Measurements from ENCODE around the gene MCUR1.

The MCUR1 gene

DNA sequence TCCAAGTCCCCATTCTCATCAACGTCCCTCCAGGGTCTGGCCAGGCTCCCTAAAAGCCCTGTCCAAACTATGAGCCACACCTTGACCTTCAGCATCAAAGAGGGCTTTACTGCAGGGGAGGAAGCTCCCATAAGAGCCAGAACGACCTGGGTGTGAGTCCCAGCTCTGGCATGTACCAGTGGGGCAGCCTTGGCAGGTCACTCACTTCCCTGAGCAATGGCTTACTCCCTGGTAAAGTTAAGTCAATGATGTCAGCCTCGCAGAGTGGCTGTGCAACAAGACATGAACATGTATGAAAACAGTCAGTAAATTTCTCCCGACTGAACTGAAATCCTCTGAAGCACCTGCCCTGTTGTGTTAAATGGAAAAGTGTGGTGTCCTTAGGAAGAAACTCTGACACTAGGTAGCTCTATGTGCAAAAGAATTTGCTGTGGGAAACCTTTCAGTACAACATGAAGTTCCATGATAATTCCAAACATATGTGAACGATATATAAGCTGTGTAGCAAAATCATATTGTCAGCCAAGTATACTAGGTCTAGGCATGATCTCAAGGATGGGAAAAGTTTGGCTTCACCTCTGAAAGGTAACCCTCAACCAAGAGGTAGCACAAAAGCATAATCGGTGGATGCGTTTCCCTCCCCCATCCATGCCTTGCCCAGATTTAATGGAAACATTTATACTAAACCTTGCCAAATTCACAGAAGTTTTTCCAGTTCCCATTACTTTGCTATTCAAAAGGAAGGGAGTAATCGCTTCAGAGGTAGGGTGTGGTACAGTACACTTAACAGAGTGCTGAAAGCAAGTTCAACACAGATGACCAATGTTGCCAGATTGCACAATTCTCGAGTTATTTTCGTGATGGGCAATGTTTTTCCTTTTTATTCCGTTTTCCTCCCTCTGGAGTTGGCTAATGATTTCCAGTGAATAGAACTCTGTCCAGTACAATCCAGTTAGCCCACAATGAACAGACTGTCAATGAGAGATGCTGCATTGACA, 53.8 kb downstream of the MCUR1 start:
- Histone ChIP-seq H3K36me3 (ENCODE audit: insufficient read depth, low read length) (no peaks in the 10 kb centered on the region), H3K4me2 (ENCODE audit: low read length) (no peak overlapping the region), H3K9ac (ENCODE audit: low read depth, low read length) (no peak overlapping the region), H3K4me3 (ENCODE audit: low read length) (no peak overlapping the region), H3K27me3 (ENCODE audit: control insufficient read depth, insufficient read depth, low read length) (no peaks in the 10 kb centered on the region), H3K9me3 (replicated peaks; ENCODE audit: low read length) (no peaks in the 10 kb centered on the region), H3K4me1 (ENCODE audit: control insufficient read depth, insufficient read depth, low read length) (peaks cover 20% of the 10 kb centered on the region)

DNA sequence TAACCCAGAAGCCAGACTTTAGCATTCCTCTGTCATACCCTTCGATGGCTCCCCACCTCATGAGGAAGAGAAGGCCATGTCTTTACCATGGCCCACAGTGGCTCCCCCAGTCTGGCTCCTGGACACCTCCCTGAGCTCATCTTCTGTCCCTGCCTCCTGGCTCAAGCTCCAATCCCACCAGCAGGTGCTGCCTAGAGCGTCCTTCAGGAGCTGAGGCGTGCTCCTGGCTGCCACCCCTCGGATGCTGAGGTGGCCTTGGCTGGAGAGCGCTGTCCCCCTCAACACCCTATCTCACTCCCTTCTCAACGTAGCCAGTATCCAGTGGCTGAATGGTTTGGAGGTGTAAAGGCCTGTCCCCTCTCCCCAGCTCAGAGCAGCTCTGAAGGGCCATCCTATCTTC, 55.3 kb downstream of the MCUR1 start:
- H3K27me3 ChIP-seq (ENCODE audit: control insufficient read depth, insufficient read depth, low read length) = no peaks in the 10 kb centered on the region
- no peaks in the 10 kb centered on the region for H3K9me3 ChIP-seq (replicated peaks; ENCODE audit: low read length)
- no peaks in the 10 kb centered on the region for H3K36me3 ChIP-seq (ENCODE audit: insufficient read depth, low read length)
- H3K9ac ChIP-seq (ENCODE audit: low read depth, low read length) = no peak overlapping the region
- no peak overlapping the region for H3K4me2 ChIP-seq (ENCODE audit: low read length)
- peaks cover 19% of the 10 kb centered on the region for H3K4me1 ChIP-seq (ENCODE audit: control insufficient read depth, insufficient read depth, low read length)
- H3K4me3 ChIP-seq (ENCODE audit: low read length) = no peak overlapping the region

DNA sequence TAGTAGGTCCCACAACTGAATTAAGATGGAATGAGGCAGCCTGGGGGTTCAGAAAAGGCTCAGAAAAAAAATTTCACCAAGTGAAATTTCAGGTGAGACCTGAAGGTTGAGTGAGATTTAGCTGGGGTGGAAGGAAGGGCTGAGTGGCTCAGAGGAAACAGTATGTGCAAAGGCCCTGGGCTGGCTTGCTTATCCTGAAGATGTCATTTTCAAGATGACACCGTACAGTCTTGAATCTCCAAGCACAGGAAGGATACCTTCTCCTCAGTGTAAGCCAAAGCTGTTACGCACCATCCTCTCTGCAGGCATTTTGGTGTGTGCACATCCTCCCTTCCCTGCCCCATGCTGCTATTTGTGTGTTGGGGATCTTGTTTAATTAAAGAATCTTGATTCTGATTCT, 59.7 kb downstream of the MCUR1 start:
- Histone ChIP-seq H3K9ac (ENCODE audit: low read depth, low read length) (no peak overlapping the region), H3K9me3 (replicated peaks; ENCODE audit: low read length) (no peaks in the 10 kb centered on the region), H3K4me3 (ENCODE audit: low read length) (no peak overlapping the region), H3K4me2 (ENCODE audit: low read length) (no peak overlapping the region), H3K27me3 (ENCODE audit: control insufficient read depth, insufficient read depth, low read length) (no peaks in the 10 kb centered on the region), H3K36me3 (ENCODE audit: insufficient read depth, low read length) (no peaks in the 10 kb centered on the region), H3K4me1 (ENCODE audit: control insufficient read depth, insufficient read depth, low read length) (no peaks in the 10 kb centered on the region)

DNA sequence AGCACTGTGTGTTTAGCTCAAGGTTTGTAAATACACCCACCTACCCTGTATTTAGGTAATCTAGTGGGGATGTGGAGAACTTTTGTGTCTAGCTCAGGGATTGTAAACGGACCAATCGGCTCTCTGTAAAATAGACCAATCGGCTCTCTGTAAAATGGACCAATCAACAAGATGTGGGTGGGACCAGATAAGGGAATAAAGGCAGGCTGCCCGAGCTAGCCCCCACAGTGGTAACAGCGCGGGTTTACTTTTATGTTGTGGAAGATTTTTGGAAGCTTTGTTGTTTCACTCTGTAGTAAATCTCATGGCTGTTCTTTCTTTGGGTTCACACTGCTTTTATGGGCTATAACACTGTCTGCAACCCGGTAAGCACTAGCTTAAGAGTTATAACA, 70.6 kb downstream of the MCUR1 start:
- Histone ChIP-seq H3K4me1 (ENCODE audit: control insufficient read depth, insufficient read depth, low read length) (no peaks in the 10 kb centered on the region), H3K27me3 (ENCODE audit: control insufficient read depth, insufficient read depth, low read length) (no peaks in the 10 kb centered on the region), H3K4me3 (ENCODE audit: low read length) (no peak overlapping the region), H3K9me3 (replicated peaks; ENCODE audit: low read length) (no peaks in the 10 kb centered on the region), H3K9ac (ENCODE audit: low read depth, low read length) (no peak overlapping the region), H3K36me3 (ENCODE audit: insufficient read depth, low read length) (no peaks in the 10 kb centered on the region), H3K4me2 (ENCODE audit: low read length) (no peak overlapping the region)

DNA sequence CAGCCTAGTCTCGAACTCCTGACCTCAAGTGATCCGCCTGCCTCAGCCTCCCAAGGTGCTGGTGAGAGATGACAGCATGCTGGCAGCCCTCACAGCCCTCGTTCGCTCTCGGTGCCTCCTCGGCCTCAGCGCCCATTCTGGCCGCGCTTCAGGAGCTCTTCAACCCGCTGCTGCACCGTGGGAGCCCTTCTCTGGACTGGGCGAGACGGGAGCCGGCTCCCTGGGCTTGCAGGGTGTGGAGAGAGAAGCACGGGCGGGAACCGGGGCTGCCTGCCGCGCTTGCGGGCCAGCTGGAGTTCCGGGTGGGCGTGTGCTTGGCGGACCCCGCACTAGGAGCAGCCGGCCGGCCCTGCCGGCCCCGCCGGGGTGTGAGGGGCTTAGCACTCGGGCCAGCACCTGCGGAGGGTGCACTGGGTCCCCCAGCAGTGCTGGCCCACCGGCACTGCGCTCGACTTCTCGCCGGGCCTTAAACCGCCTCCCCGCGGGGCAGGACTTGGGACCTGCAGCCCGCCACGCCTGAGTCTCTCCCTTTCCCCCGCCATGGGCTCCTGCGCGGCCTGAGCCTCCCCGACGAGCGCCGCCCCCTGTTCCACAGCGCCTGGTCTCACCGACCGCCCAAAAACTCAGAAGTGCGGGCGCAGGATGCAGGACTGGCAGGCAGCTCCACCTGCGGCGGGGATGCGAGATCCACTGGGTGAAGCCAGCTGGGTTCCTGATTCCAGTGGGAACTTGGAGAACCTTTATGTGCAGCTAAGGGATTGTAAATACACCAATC, 71.2 kb downstream of the MCUR1 start:
- H3K9me3 ChIP-seq (replicated peaks; ENCODE audit: low read length) = no peaks in the 10 kb centered on the region
- H3K4me1 ChIP-seq (ENCODE audit: control insufficient read depth, insufficient read depth, low read length) = no peaks in the 10 kb centered on the region
- H3K27me3 ChIP-seq (ENCODE audit: control insufficient read depth, insufficient read depth, low read length) = no peaks in the 10 kb centered on the region
- H3K36me3 ChIP-seq (ENCODE audit: insufficient read depth, low read length) = no peaks in the 10 kb centered on the region
- H3K9ac ChIP-seq (ENCODE audit: low read depth, low read length) = no peak overlapping the region
- H3K4me3 ChIP-seq (ENCODE audit: low read length) = no peak overlapping the region
- H3K4me2 ChIP-seq (ENCODE audit: low read length) = no peak overlapping the region

DNA sequence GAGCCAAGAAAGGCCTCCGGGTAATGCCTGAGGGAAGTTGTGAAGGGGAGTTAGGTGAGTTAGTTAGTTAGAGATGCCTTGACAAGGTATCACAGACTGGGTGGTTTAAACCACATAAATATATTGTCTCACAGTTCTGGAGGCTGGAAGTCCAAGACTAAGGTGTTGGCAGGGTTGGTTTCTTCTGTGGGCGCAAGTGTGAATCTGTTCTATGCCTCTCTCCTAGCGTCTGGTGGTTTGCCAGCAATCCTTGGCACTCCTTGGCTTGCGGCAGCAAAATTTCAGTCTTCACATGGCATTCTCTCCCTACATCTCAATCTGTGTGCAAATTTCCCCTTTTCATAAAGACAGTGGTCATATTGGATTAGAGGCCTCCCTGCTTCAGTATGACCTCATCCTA, 73.0 kb downstream of the MCUR1 start:
- Histone ChIP-seq H3K9me3 (replicated peaks; ENCODE audit: low read length) (no peaks in the 10 kb centered on the region), H3K27me3 (ENCODE audit: control insufficient read depth, insufficient read depth, low read length) (no peaks in the 10 kb centered on the region), H3K4me2 (ENCODE audit: low read length) (no peak overlapping the region), H3K9ac (ENCODE audit: low read depth, low read length) (no peak overlapping the region), H3K36me3 (ENCODE audit: insufficient read depth, low read length) (no peaks in the 10 kb centered on the region), H3K4me3 (ENCODE audit: low read length) (no peak overlapping the region), H3K4me1 (ENCODE audit: control insufficient read depth, insufficient read depth, low read length) (no peaks in the 10 kb centered on the region)

Data from skeletal muscle satellite cell (primary cell).